Spleen (tissue), 7 donors: Measurements from ENCODE around the gene GOLT1A.

Experiments
- POLR2A ChIP-seq, 3 donors: fragments of 450-650 bp; IDR thresholded peaks; one replicate each; pipeline ENCODE4 v1.5.1; 2017; ENCODE audit warnings: antibody characterized with exemption in 3 of 3, mild to moderate bottlenecking in 1 of 3
- POLR2AphosphoS5 ChIP-seq, 3 donors: sonication (generic); formaldehyde crosslinking; IDR thresholded peaks; one replicate each; pipeline ENCODE4 v1.5.1; 2017; ENCODE audit warnings: antibody characterized with exemption in 3 of 3
- TF ChIP-seq, protein P1 (sequence below), 11 experiments: fragments of 200-600 bp in 7 of 11; fragments of 450-650 bp in 4 of 11; sonication (generic) in 4 of 11; IDR thresholded peaks in 8 of 11; conservative IDR thresholded peaks in 3 of 11; 1 replicate in 7 of 11; 2 replicates in 4 of 11; pipeline versions ENCODE4 v1.4.0 to v1.8.0; 2016 to 2021; ENCODE audit warnings: antibody characterized with exemption in 11 of 11, inconsistent platforms in 4 of 11, mild to moderate bottlenecking in 1 of 11
- donor health status: DM: no; HTN: no; CAD: no; lungs with moderate emphysema.
- donor health status: DM: no; HTN: no; CAD: no.
- donor health status: DM: no; HTN: no; CAD: no.

DNA sequence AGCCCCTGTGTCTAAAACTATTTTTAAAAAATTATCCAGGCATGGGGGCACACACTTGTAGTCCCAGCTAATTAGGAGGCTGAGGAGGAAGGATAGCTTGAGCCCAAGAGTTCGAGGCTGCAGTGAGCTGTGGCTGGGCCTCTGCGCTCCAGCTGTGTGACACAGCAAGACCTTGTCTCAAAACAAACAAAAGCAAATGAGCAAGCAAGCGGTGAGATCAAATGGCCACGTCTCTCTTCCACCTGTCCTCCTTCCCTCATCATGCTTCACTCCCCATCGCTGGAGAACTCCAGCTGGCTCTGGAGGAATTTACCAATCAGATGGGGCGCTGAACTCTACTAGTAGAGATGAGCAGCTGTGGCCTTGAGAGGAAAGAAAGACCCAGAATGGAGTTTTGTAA, 33.7 kb downstream of the GOLT1A start:
- TF ChIP-seq, protein P1, sequence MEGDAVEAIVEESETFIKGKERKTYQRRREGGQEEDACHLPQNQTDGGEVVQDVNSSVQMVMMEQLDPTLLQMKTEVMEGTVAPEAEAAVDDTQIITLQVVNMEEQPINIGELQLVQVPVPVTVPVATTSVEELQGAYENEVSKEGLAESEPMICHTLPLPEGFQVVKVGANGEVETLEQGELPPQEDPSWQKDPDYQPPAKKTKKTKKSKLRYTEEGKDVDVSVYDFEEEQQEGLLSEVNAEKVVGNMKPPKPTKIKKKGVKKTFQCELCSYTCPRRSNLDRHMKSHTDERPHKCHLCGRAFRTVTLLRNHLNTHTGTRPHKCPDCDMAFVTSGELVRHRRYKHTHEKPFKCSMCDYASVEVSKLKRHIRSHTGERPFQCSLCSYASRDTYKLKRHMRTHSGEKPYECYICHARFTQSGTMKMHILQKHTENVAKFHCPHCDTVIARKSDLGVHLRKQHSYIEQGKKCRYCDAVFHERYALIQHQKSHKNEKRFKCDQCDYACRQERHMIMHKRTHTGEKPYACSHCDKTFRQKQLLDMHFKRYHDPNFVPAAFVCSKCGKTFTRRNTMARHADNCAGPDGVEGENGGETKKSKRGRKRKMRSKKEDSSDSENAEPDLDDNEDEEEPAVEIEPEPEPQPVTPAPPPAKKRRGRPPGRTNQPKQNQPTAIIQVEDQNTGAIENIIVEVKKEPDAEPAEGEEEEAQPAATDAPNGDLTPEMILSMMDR (IDR thresholded peaks at IDR 0.05 in 8 of 11, conservative IDR thresholded peaks at IDR 0.05 in 3 of 11), result no peak
- TF ChIP-seq POLR2AphosphoS5 (IDR thresholded peaks at IDR 0.05), result no peak
- no peak for TF ChIP-seq POLR2A (IDR thresholded peaks at IDR 0.05)
